OCI-LY7 (cell line): ENCODE measurements around the gene DGCR8.

Experiments used
- CTCF ChIP-seq: fragments of 200-600 bp; sonication (generic); conservative IDR thresholded peaks from 2 replicates; pipeline ENCODE4 v1.5.1; 2014; ENCODE audit warnings: mild to moderate bottlenecking, antibody characterized with exemption, low read length, moderate library complexity, mixed read lengths
- EZH2phosphoT487 ChIP-seq: fragments of 200-600 bp; sonication (generic); IDR thresholded peaks from 2 replicates; pipeline ENCODE4 v1.6.1; 2018; ENCODE audit warnings: low read depth, borderline replicate concordance, mild to moderate bottlenecking, mixed run types, antibody characterized with exemption, low read length, moderate library complexity, mixed read lengths

GRCh38 chr22:20156611-20157429 lies 76.8 kb downstream of the DGCR8 start:
- TF ChIP-seq CTCF (peak; percentile 89), EZH2phosphoT487 (no peak)
